ENCODE data around the gene KPNB1.

DNA sequence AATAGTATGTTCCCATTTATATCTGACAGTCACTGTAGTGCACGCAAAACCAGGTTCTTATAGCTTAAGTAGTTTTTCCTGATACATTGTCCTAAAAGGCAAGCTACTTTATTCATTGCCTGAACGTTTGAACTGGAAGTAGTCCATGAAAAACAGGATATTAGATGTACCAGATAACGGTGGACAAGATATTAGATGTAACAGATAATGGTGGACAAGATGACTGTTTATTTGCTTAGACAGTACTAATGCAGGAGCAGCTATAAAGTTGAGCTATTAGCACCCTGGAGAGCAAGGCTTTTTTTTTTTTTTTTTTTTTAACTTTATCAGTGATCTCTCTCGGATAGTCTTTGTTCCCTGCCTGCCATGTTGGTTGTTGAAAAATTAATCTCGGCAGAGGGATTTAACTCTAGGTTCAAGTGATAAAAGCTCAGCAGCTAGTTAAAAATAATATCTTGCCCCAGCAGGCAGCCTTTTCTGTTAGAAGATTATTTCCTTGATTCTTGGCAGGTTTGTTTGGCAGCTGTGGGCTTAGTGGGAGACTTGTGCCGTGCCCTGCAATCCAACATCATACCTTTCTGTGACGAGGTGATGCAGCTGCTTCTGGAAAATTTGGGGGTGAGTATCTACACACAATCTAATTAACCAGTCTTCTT, 26.9 kb downstream of the KPNB1 start:
- TF ChIP-seq, protein P1, sequence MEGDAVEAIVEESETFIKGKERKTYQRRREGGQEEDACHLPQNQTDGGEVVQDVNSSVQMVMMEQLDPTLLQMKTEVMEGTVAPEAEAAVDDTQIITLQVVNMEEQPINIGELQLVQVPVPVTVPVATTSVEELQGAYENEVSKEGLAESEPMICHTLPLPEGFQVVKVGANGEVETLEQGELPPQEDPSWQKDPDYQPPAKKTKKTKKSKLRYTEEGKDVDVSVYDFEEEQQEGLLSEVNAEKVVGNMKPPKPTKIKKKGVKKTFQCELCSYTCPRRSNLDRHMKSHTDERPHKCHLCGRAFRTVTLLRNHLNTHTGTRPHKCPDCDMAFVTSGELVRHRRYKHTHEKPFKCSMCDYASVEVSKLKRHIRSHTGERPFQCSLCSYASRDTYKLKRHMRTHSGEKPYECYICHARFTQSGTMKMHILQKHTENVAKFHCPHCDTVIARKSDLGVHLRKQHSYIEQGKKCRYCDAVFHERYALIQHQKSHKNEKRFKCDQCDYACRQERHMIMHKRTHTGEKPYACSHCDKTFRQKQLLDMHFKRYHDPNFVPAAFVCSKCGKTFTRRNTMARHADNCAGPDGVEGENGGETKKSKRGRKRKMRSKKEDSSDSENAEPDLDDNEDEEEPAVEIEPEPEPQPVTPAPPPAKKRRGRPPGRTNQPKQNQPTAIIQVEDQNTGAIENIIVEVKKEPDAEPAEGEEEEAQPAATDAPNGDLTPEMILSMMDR (IDR thresholded peaks at IDR 0.05) = no peak
- no peak for TF ChIP-seq POLR2A (IDR thresholded peaks at IDR 0.05)

Measured in uterus (tissue), 2 donors.